ENCODE data around the gene FTO. TPM values are rescaled to one million over a fixed set of nuclear protein-coding genes. Genes with fewer than 3 reads are reported as not detected.

Gene FTO
- total RNA-seq, 1 donor from 2014 or later: 67.2 TPM

DNA sequence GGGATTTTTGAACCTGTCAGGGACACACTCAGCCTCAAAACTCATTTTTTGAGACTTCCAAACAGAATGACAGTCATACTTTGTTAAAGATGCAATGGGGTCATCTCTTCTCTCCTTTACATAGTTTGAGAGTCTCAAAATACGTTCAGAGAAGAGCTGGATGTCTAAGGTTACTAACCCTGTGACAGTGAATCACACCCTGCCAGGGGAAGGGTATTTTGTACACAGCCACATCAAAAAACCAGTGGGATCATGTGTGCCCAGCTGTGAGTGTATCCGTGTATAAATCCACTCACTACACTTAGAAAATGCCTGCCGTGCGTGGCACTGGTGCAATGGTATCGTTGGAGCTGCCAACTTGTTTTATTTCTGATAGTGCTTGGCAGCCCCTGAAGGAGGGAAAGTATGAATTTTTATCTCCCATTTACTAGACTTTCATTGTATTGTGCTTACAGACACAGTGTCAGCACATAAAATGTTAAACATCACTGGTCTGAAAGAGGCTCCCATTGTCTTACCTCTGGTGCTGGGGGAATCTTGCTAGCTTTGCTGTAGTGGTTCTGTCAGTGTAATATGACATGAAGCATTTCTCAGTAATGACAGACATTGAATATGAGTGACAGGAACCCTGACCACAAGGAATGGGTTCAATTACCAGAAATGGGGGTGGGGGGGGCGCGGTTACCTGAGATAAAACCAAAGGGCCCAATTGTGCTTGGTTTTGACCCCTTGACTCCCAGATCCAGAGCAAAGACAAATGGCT, 256.3 kb downstream of the FTO start:
- DNase-seq (ENCODE audit: low spot score): no peak

DNA sequence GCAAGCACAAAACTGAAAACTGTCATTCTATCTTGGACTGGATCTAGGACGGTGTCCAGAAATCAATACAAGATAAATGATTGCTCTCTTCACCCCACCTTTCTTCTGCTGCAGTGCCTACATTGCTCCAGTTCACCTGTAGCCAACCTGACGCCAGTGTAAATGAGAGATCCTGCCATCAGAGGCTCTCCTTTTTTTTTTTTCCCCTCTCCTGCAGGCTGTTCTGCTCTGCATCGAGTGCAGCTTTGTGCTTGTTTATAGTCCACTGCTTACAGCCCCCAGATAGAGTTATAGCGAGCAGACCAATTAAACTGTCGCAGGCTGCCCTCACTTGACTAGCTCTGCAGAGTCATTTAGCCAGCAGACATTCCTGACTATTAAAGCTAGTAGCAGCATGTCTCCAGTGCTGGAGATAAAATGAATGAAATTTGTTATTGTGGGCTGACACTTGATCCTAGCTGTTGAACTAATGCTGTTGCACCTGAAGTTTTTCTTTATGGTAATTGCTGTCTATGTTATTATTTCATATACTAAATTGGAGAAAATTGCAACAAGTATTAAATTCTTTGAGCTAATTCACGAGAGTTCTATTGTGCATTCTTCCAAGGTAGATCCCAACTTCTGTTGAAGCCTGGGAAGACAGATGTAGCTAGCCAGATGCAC, 257.1 kb downstream of the FTO start:
- peak; percentile 55 for DNase-seq (ENCODE audit: low spot score)

DNA sequence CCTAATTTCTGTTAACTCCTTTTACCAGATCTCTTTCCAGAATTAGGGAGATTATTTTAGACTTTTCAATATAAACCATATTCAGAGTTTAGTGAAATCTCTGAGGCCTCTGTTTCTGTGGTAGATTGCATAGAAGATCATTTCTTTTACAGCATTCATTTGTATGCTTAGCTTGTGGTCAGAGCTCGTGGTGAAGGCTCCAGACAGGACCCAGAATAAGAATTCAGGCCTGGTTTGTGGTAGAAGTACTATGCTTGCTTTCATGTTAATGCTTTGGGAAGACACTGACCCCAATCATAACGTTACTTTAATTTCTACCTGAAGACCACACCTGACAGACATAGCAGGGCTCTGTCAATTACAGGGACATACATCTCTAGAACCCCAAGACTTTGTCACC, 258.1 kb downstream of the FTO start:
- no peak for DNase-seq (ENCODE audit: low spot score)

DNA sequence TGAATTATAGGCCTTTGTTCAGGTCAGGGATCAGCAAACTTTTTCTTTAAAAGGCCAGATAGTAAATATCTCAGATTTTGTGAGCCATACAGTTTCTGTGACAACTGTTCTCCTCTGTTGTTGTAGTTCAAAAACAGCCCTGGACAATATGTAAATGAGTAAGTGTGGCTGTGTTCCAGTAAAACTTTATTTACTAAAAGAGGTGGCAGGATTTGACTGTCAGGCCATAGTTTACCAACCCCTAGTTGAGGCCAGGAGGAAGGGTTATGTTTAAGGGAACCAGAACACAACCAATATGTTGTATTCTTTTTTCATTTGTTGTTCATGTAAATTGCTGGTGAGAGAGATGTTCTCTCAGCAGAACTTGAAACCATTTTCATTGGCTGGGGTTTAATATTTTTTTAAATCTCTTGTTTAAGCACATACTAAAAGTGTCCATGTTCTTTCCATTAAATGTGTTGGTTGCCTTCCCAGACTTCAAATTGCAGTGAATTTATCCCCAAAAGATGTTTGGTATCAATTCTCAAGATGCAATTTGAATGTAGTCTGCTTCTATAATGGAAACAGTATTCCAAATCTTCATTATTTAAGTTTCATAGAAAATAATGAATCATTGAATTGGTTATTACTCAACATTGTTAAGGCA, 260.3 kb downstream of the FTO start:
- DNase-seq (ENCODE audit: low spot score): no peak

DNA sequence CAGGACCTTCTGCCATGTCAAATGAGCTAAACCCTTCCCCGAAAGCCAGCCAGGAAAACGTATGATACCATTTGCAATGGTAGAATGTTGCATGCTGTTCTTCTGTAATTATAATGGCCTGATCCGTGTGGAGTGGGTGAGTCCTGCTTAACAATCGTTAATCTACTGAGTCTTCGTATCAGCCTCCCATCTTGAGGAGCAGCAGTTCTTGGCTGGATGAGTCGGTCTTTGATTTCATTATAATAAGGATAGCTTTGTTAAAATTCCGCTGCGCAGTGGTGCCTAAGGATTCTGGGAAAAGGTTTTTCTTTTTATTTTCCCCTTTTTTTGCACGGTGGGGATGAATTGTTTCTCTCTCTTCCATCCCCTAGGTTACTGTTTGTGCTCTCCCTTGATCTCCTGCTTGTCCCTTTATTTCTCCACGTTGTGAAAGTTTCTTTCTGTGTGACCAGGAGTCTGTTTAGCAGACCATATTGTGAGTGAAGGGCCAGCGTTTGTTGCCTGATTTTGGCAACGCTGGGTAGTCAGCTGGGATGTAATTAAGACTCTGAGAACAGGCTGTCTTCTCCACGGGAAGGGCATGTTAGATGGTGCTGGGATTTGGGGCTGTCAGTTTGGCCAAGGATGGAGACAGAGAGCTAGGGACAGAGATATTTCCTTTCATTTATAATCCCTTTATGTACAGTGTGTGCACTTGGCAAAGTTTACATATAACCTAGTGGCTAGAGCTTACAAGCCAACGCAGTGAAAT, 263.0 kb downstream of the FTO start:
- no peak for DNase-seq (ENCODE audit: low spot score)

DNA sequence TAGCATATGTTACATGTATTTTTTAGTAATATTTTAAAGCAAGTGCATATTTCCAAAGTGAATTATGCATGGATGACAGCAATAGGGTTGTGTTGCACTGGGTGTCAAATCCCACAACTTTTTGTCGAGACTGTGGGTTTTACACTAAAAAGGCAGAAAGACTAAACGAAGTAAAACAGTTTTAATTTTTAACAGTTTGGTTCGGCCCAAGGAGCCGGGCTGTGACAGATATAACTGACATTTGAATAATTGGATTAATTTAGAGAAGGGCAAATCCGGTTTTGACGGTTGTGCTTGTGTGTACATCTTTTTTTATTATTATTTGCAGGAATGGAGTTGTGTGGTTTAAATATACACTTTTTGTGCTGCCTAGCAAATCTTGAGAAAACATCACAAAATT, 263.6 kb downstream of the FTO start:
- DNase-seq (ENCODE audit: low spot score): no peak

DNA sequence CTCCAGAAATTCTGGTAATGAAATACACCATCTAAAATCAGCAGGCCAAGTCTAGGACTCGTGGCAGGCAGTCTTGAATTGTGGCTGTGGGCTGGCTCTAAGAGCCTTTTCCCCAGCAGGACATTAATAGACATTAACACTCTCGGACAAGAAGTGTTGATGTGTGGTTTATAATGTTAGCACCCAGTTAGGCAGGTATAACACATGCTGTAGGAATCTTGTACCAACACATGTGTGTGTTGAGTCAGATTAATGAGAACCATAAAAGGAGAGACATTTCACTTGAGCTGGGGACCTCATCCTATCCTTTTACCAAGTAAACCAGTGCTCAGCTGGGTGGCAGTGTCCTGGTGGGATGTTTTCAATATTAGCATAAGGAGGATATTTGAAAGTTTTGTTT, 264.5 kb downstream of the FTO start:
- DNase-seq (ENCODE audit: low spot score): no peak

DNA sequence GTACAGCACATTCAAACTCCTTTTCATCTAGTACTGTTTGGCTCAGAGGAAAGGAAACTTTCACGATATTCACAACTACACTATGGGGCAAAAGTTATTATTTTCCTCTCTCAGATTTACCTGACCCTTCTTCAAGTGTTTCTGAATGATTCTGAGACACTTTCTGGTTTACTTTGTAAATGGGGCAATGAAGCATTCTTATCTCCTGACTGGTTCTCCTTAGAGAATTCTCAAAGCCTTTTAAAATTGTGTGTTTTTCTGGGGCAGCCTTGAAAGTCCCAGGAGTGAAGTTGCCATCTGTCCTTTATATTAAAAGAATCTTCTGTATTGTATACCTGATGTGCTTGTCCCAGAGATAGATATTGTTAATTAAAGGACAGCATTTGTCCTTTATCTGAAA, 264.9 kb downstream of the FTO start:
- no peak for DNase-seq (ENCODE audit: low spot score)

DNA sequence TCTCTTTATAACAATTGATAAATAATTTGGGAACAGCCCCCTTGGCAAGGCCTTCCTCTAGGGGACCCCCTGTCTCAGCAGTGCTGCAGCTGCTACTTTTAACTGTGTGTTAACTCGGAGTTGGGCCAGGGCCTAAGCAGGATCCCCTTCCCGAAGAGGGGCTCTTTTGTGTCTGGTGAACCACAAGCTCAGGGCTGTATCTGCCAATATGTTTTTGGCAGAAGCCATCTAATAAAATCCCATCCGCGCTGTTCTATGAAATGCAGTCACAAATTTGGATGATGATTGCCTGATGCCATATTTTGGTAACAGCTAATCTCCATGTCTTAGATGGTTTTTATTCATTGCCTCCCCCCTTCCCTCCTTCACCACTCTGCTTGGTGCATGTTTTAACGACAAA, 267.7 kb downstream of the FTO start:
- no peak for DNase-seq (ENCODE audit: low spot score)

DNA sequence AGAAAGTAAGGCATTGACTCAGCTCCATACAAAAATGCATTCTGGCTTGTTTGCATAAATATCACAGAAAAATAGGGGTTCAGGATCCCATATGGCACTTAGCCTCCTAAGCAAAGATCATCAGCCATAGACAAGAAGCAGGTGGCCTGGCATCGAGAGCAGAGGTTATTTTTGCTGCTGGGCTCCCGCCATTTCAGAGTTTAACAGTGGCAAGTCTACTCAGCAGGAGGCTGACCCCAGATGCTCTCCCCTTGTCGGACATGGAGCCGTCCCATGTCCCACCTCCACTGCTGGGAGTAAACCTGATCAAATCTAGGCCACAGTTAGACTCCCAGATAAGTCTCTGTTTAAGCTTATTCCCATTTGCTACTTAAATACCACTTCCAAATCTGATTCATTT, 269.1 kb downstream of the FTO start:
- no peak for DNase-seq (ENCODE audit: low spot score)

DNA sequence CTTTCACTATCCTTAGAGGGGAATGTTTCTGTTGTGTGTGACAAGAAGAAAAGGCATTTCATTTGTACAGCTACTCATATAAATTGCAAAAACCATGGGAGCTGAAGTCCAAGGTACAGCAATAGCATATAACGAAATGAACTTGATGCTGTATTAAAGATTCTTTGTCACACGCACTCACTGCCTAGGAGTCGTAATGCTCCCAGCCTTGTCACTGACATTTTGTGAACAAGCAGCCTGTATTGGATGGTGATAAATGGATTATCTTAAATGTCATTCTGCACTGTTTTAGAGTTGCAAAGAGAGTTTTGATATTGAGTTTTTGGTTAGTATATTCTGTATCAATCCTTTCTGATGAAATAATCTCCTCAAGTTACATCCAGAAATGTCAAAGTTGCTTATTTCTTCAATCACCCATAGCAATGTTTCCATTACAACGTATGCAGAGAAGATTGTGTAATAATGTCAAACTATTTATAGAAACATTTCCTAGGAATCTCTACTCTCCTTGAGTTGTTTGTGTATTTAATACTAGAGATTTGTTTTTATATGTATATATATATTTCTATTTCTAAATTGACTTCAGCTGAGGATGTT, 270.6 kb downstream of the FTO start:
- DNase-seq (ENCODE audit: low spot score): no peak

DNA sequence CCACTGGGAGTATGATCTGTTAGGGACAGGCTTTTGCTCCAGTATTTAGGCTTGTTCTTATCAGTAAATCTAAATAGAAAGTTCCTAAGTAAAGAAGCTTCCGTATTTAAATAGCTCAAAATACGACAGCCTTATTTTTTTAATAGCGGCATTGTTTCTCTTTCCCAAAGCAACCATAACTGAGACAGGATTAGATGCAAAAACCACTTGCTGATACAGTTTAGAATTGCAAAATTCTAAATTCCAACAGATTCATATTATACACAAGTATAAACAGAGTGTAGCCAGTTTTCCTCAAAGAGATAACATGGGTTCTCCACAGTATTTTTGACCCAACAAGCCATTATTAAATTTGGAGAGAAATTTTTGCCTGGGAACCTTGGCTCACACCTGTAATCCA, 276.7 kb downstream of the FTO start:
- DNase-seq (ENCODE audit: low spot score): no peak

DNA sequence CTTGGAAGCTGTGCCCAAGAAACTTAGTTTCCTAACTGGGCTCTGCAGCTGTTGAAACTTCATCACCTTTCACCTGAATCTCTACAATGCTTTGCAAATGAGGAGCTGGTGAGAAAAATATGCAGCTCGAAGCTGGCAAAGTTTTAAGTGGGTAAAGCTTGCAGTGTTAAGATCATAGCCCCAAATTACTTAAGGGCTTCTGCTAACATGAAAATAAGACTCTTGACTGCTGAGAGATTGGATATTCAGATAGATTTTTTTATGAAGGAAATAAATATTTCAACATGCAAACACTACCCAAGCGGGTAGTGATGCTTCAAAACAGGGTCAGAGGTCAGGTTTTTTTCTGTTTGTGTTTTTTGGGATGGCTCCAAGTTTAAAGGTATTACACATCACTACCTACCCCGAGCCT, 278.7 kb downstream of the FTO start:
- DNase-seq (ENCODE audit: low spot score): no peak

DNA sequence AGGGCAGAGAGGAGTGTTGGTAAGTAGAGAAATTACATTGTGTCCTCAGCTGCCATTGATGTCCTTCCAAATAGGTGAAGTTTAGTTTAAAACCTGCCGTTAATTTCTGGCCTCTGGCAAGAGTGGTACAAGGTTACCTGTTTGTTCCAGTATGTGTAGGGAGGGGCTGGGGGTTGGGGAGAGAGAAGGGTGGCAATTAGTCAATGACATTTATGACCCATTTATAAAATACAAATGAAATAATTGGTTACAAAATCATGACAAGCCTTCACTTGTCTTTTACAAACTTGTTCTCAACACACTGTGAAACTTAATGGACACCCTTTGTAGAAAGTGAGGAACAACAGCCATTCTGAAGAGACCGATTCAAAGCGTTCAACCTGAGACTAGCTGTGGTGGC, 281.0 kb downstream of the FTO start:
- DNase-seq (ENCODE audit: low spot score): no peak

DNA sequence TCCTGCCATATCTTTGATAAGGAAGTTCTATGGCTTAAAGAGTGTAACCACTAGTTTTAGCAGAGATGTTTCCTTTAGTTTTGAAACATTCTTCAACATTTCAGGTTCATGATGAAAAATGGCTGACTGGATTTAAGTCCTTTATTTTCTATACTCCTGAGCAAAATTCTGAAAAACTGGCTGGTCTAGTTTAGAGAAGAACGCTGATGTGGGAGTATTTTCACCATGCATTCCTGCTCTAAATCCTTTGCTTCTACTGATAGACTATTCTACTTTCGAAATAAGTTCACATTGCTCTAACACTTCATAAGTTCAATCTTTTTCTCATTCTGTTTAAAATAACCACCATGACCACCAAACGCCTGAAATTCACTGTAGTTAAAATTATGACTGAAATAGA, 281.9 kb downstream of the FTO start:
- peak; percentile 68 for DNase-seq (ENCODE audit: low spot score)

DNA sequence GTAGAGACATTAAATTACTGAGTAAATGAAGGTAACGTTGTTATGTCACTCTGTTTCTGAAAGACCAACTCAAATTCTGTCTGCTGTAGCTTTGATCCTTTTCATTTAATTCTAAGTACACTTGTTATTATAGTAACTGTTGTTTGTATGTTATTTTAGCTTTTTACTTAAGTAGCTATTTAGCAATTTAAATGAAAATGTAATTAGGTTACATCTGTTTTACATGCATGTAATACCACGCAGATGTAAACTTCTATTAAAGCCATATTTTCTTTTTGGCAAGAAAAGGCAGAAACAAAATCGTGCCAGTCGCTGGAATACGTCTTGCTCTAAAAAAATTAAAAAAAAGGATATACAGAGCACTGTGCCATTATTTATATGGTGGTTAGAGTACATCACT, 282.8 kb downstream of the FTO start:
- no peak for DNase-seq (ENCODE audit: low spot score)

DNA sequence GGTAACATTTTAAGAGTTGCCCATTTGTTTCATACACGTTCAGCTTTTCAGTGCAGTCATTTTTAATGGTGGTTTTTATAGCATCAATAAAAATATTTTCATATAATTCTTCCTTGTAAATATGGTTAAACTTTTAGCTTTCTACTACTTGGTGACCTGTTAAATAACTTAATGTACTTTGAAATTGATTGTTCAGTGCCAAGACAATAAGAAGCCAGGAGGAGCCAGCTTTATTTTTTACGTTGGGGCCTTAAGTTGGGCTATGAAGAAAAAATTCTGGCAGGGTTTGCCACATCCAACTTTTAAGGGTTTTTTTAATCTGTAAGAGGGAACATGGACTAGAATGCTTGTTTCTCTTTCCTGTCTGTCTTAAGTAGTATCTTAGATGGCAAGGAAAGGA, 284.2 kb downstream of the FTO start:
- DNase-seq (ENCODE audit: low spot score): no peak

DNA sequence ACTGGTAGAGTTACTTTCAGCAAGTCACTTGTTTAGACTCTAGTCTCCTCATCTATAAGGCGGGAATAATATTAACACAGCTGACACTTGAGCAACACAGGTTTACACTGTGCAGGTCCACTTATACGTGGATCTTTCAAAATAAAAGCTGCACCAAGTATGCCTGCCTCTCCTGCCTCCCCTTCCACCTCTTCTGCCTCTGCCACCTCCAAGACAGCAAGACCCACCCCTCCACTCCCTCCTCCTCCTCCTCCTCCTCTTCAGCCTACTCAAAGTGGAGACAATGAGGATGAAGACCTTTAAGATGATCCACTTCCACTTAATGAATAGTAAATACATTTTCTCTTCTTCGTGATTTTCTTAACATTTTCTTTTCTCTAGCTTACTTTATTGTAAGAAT, 285.6 kb downstream of the FTO start:
- DNase-seq (ENCODE audit: low spot score): no peak

DNA sequence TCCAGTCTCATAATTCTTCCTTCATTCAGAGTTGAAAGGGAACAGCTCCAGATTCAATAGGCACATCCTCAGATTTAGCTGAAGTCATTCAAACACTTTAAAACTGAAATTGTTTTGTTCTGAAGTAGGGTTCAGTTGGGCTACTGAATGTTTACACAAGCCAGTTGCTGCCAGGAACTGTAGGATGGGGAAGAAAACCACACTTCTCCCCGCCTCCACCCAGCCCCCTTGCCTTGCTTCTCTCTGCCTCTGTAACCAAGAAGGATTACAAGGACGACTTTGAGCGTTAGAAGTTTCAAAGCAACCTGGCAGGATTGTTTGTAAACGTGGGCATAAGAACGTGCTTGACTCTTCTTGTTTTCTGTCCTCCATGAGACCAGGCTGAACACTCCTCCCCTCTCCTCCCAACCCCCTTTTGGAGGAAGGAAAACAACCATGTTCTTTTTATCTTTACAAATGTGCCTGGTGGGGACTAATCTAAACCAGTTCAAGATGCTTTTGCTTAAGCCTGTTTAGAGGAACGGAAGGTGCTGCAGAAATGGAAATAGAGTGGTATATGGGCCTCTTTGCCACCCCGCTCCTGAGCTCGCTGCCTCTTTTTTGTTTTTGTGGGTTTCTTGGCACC, 287.9 kb downstream of the FTO start:
- DNase-seq (ENCODE audit: low spot score): peak; percentile 43

DNA sequence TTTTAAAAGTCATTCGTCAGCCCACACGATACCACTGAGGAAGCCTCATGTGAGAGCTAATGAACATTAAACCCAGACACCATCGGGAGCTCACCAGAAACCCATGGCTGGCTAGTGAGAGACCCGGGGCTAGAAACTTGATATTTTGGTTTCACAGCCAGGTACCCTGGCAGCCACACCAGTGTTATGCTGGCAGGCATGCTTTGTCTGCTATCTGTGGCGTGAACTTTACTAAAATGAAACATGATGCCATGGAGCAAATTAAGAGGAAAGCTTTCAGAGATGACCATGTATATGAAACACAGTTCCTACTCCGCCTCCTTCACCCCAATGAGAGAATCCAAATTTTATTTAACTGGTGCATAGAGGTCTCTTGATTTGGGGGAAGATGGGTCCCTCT, 291.4 kb downstream of the FTO start:
- no peak for DNase-seq (ENCODE audit: low spot score)

DNA sequence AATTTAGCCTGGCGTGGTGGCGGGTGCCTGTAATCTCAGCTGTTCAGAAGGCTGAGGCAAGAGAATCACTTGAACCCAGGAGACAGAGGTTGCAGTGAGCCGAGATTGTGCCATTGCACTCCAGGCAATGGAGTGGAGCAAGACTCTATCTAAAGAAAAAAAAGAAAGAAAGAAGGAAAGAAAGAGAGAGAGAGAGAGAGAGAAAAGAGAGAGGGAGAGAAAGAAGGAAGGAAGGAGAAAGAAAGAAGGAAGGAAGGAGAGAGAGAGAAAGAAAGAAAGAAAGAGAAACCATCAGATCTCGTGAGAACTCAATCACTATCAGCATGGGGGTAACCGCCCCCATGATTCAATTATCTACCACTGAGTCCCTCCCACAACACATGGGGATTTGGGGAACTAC, 293.0 kb downstream of the FTO start:
- DNase-seq (ENCODE audit: low spot score): no peak
